ENCODE measurements around the gene GPC1. TPM values are rescaled to one million over a fixed set of nuclear protein-coding genes. Genes with fewer than 3 reads are reported as not detected.
A peak's percentile ranks its signal among the peaks of the same experiment; 100 is the strongest.

Gene GPC1
- polyA plus RNA-seq, 1 of the 3 experiments (the other 2 are of a cell fraction), result 65.5 TPM

DNA sequence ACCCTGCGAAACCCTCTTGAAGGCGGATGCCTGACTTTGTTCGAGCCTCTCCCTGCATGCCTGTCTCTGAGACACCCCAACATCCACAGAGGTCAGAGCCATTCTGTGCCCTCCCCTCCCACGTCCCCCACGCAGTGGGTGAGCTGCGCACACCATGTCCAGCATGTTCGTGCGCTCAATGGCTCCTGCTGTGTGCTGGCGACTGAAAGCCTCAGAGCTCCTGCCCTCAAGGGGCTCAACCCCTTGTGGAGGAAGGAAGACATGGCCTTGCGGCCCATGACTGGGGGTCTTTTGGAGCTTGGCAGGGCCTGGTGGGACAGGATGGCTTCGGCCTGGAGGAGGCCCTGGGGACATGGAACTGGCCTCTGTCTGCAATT lies 76.6 kb downstream of the GPC1 start:
- H3K9me3 ChIP-seq, result no peaks in the 10 kb centered on the region
- H4K20me1 ChIP-seq (ENCODE audit: insufficient read depth), result no peaks in the 10 kb centered on the region
- ChIA-PET CTCF (no interaction called here), POLR2A (no interaction called here)
- no peaks in the 10 kb centered on the region for H3K9me2 ChIP-seq
- H3K27me3 ChIP-seq (ENCODE audit: insufficient read depth), result no peaks in the 10 kb centered on the region
- WGBS (ENCODE audit: low lambda C conversion rate), result 86% methylated on average over 4 of the region's 11 CpGs
- H3K4me1 ChIP-seq (ENCODE audit: control insufficient read depth in 1 of 2, insufficient read depth in 2 of 2, low read depth in 1 of 2, low read length in 1 of 2), result no peaks in the 10 kb centered on the region; a peak in 1 of 4 replicates
- H3F3A ChIP-seq (replicated peaks; ENCODE audit: insufficient read depth), result no peaks in the 10 kb centered on the region
- H3K4me2 ChIP-seq, result no peak overlapping the region
- no peak overlapping the region for H3K27ac ChIP-seq (ENCODE audit: low read depth in 2 of 2, low read length in 1 of 2)
- H3K36me3 ChIP-seq (replicated peaks in 1 of 2; ENCODE audit: control insufficient read depth in 1 of 2, insufficient read depth in 2 of 2, low read length in 1 of 2), result peaks cover 3 to 14% of the 10 kb centered on the region in 2 experiments
- H2AFZ ChIP-seq (ENCODE audit: low read depth), result no peak overlapping the region
- no peaks in the 10 kb centered on the region for H3K79me2 ChIP-seq (ENCODE audit: insufficient read depth)
- H3K9ac ChIP-seq, result no peak overlapping the region
- no peak overlapping the region for H3K4me3 ChIP-seq (ENCODE audit: low read depth in 2 of 2, low read length in 1 of 2)
- TF ChIP-seq TAF1 (IDR thresholded peaks at IDR 0.05; ENCODE audit: borderline replicate concordance, low read depth, low read length) (no peak), REST (IDR thresholded peaks at IDR 0.05; ENCODE audit: low read depth, low read length) (no peak), MEF2A (IDR thresholded peaks at IDR 0.05; ENCODE audit: borderline replicate concordance, low read depth) (no peak), RCOR1 (IDR thresholded peaks at IDR 0.05; ENCODE audit: low read length) (no peak), FOXJ3 (CRISPR knock-in tag; IDR thresholded peaks at IDR 0.05) (no peak)
- no peak for DNase-seq

- Histone ChIP-seq H3F3A (replicated peaks; ENCODE audit: insufficient read depth) (no peaks in the 10 kb centered on the region), H3K9me3 (no peaks in the 10 kb centered on the region), H3K4me2 (no peak overlapping the region), H3K9ac (no peak overlapping the region), H3K9me2 (no peaks in the 10 kb centered on the region), H3K4me1 (ENCODE audit: control insufficient read depth in 1 of 2, insufficient read depth in 2 of 2, low read depth in 1 of 2, low read length in 1 of 2) (no peaks in the 10 kb centered on the region; a peak in 1 of 4 replicates), H3K79me2 (ENCODE audit: insufficient read depth) (no peaks in the 10 kb centered on the region), H3K4me3 (ENCODE audit: low read depth in 2 of 2, low read length in 1 of 2) (no peak overlapping the region), H4K20me1 (ENCODE audit: insufficient read depth) (no peaks in the 10 kb centered on the region), H3K36me3 (replicated peaks in 1 of 2; ENCODE audit: control insufficient read depth in 1 of 2, insufficient read depth in 2 of 2, low read length in 1 of 2) (peaks cover 3 to 14% of the 10 kb centered on the region in 2 experiments), H3K27me3 (ENCODE audit: insufficient read depth) (no peaks in the 10 kb centered on the region), H3K27ac (ENCODE audit: low read depth in 2 of 2, low read length in 1 of 2) (no peak overlapping the region), H2AFZ (ENCODE audit: low read depth) (no peak overlapping the region)
- TF ChIP-seq CTCF (IDR thresholded peaks at IDR 0.05) (no peak), TEAD4 (IDR thresholded peaks at IDR 0.05; ENCODE audit: borderline replicate concordance, insufficient read depth) (no peak), SIN3A (IDR thresholded peaks at IDR 0.05; ENCODE audit: borderline replicate concordance, low read depth, low read length) (no peak), NRF1 (IDR thresholded peaks at IDR 0.05; ENCODE audit: low read depth, low read length) (no peak), TAF1 (IDR thresholded peaks at IDR 0.05; ENCODE audit: borderline replicate concordance, low read depth, low read length) (no peak), CHD2 (IDR thresholded peaks at IDR 0.05; ENCODE audit: low read length, partially characterized antibody) (no peak), SMC3 (IDR thresholded peaks at IDR 0.05; ENCODE audit: low read depth, low read length) (no peak), EP300 (IDR thresholded peaks at IDR 0.05; ENCODE audit: borderline replicate concordance in 1 of 2, low read depth in 1 of 2, low read length in 1 of 2) (no peak), RFX5 (IDR thresholded peaks at IDR 0.05; ENCODE audit: low read length) (no peak), RXRA (IDR thresholded peaks at IDR 0.05; ENCODE audit: borderline replicate concordance, low read depth) (no peak), FOSL2 (IDR thresholded peaks at IDR 0.05; ENCODE audit: borderline replicate concordance, low read depth) (no peak)
- TF ChIP-seq, protein P1, sequence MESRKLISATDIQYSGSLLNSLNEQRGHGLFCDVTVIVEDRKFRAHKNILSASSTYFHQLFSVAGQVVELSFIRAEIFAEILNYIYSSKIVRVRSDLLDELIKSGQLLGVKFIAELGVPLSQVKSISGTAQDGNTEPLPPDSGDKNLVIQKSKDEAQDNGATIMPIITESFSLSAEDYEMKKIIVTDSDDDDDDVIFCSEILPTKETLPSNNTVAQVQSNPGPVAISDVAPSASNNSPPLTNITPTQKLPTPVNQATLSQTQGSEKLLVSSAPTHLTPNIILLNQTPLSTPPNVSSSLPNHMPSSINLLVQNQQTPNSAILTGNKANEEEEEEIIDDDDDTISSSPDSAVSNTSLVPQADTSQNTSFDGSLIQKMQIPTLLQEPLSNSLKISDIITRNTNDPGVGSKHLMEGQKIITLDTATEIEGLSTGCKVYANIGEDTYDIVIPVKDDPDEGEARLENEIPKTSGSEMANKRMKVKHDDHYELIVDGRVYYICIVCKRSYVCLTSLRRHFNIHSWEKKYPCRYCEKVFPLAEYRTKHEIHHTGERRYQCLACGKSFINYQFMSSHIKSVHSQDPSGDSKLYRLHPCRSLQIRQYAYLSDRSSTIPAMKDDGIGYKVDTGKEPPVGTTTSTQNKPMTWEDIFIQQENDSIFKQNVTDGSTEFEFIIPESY (IDR thresholded peaks at IDR 0.05; ENCODE audit: borderline replicate concordance, low read depth), result no peak
- WGBS (ENCODE audit: low lambda C conversion rate), result 98% methylated on average over 17 of the region's 21 CpGs
- ChIA-PET CTCF (interaction anchor here (1.4 to 2.3 kb wide), 4 partner anchors 9 to 327 kb away, joined by 4 to 11 read pairs (median 5); no protein-coding TSS in a partner anchor), POLR2A (no interaction called here)
- peak; percentile 9 for DNase-seq
Observed at GRCh38 chr2:240512666-240513535, 77.4 kb downstream of the GPC1 start.

Data from SK-N-SH (cell line).